GM18520 (cell line): ENCODE data around the gene BTN1A1.

Experiments used
- ATAC-seq: cut with Tn5 transposase; IDR thresholded peaks from one replicate; pipeline ENCODE4 v1.9.1; 2021; ENCODE audit not compliant: unreplicated experiment

The BTN1A1 gene

DNA sequence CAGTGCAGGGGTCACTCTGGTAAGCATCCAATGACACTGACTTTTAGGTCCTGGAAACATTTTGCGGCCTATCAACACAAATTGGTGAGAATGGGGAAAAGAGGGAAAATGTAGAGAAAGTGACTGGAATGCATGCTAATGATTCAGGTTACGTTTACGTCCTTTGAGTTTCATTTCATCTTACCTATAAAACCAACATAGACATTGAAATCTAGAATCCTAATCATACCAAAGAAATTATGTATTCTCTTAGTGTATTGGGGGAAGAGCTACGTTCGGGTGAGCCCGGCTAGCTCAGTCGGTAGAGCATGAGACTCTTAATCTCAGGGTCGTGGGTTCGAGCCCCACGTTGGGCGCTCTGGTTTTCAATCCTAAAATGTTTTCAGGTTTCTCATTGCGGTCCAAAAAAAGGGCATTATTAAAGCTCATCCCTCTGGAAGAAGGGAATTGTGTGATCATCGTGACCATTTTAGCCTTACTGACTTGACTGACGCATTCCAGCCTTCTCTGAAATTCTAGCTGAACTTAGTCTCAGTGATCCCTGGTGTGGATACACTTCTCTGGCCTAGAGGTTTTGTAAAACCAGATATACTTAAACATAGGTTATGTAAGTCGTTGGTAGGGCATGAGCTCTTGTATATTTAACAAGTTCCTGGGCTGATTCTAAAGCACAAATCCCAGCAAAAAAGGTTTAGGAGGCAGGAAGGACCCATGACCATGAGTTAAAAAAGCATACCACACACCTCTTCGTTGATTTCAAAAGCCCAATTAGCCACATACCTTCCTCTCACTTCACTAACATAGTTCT lies 56.4 kb downstream of the BTN1A1 start:
- no peak for ATAC-seq
